Ramos (cell line): Measurements from ENCODE around the gene ANKRD60.

Source experiments
- in situ Hi-C: fragments of 300-500 bp; cut with MboI; formaldehyde crosslinking; loops from one replicate; pipeline ENCODE4 v1.14.3; 2022; ENCODE audit warnings: low sequenced_read_pairs; ENCODE audit not compliant: unreplicated experiment

ANKRD60 gene

DNA sequence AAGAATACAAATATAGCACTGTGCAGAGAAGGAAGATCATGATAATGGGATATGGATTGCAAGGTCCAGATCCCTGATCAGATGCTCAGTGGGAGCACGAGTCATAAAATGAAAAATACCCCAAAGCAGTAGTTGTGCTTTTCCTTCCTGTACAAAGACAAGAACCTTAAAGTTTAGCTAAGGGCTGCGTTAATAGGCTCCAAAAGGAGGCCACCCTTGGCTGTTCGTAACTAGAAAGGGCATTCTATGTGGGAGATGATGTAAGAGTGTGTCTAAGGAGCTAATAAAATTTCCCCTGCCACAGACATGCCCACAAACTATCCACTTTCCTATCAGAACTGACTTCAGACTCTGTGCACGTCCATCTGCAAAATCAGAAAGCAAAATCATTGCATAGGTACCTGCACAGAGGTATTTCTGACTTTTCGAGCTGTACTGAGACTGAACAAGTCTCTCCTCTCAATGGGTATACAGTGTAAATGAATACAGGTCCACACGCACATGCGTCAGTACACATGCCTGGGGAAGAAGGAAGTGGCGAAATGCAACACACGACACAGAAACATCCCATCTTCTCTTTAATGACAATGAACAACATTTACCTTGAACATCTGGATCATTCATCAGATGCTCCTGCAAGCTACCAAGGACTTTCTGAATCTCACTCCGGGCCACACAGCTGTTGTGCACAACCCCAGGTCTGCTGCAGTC is 16.9 kb upstream of the ANKRD60 start:
- in situ Hi-C loops: loop anchor here (10.0 to 25.0 kb wide), 2 partner anchors 199 to 592 kb away; no protein-coding TSS in a partner anchor

GRCh38 chr20:58244517-58245030 is 16.1 kb upstream of the ANKRD60 start:
- in situ Hi-C loops: loop anchor here (10.0 to 25.0 kb wide), 2 partner anchors 200 to 593 kb away; no protein-coding TSS in a partner anchor

DNA sequence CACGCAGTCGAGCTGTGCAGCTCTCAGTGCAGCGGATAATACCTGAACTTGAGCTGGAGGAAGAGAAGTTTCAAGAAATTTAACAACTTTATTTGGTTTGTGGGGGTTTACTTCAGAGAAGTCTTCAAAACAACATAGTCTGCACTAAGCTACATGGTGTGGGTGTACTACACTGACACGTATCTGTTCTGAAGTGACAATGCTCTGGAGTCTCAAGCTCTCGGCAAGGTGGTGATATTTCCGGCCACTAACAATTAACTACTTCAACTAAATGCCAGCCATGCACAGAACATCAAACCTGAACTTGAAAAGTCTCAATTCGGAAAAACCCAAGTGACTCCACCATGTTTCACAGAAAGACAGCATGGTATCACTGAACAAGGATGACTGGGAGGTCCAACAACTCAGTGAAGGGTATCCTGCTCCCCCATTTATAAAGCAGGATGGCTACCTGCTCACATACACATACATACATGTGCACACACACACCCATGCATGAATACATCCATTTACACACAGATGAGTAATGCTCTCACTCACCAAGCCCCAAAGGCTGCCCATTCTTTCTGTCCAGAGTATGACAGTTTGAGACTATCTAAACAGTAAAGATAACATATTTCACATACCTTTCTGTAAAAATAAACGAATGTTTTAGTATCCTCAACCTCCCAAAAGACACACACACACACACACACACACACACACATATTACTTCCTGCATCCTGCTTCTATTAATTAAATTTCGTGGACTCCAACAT is 15.4 kb upstream of the ANKRD60 start:
- in situ Hi-C loops: loop anchor here (10.0 to 25.0 kb wide), 2 partner anchors 201 to 593 kb away; no protein-coding TSS in a partner anchor

DNA sequence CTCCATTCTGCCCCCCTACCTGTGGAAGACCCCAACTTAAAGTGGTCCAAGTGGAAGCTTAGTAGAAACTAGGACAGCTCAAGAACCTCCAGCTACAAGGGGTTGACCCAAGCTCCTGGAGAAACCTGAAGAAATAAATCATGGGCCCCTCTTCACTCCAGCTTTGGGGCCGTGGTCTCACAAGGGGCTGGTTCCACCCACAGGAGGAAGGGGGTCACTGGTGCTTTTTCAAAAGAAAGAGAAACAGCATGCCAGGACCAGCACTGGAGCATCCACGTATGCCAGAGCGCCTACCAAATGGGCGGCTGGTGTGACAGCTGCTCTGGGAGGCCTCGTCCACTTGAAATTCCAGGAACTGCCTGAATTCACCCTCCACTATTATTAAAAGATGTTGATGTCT is 14.4 kb upstream of the ANKRD60 start:
- in situ Hi-C loops: loop anchor here (10.0 to 25.0 kb wide), 2 partner anchors 202 to 594 kb away; no protein-coding TSS in a partner anchor

GRCh38 chr20:58241766-58242465 is 13.5 kb upstream of the ANKRD60 start:
- in situ Hi-C loops: loop anchor here (10.0 to 25.0 kb wide), 2 partner anchors 203 to 595 kb away; no protein-coding TSS in a partner anchor

- in situ Hi-C loops: loop anchor here (10.0 to 25.0 kb wide), 2 partner anchors 204 to 597 kb away; no protein-coding TSS in a partner anchor
Measured at GRCh38 chr20:58240471-58240870, 12.0 kb upstream of the ANKRD60 start.

DNA sequence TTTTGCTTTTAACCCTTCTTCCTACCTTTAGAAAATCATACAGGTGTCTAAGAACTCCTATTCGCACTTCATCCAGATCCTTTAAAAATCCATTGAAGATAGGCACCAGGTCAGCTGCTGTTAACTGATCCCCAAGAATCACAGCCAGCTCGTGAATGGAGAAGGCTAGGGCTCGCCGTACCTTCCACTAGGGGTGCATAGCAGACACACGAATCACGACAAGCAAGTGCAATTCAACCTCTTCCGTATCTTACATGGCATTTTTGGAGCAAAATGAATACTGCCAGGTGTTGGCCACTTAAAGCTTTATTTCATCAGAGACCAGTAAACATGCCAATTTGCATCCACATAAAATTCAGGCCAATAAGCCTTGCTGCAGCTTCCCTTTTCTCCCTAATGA is 10.8 kb upstream of the ANKRD60 start:
- in situ Hi-C loops: loop anchor here (25.0 kb wide), 1 partner anchor 598 kb away; no protein-coding TSS in a partner anchor

- in situ Hi-C loops: loop anchor here (25.0 kb wide), 1 partner anchor 599 kb away; no protein-coding TSS in a partner anchor
Measured at GRCh38 chr20:58238490-58238889, 10.0 kb upstream of the ANKRD60 start.

DNA sequence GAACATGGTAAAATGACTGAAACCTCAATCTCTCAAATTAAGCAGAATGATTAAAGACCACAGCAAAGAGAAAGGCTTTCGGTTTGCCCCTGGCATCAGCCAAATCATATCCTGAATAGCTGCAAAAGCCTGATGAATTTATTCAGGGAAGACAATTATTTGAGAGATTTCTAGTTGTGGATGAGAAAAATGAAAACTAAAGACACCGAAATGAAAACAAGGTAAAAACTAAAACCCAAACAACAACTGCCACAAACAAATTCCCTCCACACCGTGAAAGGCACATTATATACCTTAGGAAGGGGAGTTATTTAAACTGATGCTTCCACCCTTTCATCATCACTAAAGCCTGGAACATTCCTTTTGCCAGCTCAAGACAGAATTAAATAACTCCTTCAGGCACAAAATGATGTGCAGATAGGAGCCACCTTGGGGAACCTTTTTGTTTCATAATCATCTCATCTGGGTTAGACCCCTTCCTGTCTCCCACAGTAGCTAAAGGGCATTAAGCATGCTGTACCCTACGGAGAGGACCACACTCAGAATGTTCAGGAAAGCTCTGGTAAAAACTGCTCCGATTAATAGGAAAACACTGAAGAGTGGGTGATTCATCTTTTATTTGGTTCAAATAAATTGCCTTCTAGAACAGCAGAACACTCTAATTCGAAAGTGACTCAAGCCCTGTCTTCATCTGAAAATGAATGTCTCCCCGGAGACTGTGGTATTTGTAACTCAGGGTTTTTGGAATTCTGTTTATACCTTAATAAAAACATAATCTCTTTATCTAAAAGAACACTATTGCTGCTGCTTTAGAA is 9.1 kb upstream of the ANKRD60 start:
- in situ Hi-C loops: loop anchor here (25.0 kb wide), 1 partner anchor 600 kb away; no protein-coding TSS in a partner anchor

DNA sequence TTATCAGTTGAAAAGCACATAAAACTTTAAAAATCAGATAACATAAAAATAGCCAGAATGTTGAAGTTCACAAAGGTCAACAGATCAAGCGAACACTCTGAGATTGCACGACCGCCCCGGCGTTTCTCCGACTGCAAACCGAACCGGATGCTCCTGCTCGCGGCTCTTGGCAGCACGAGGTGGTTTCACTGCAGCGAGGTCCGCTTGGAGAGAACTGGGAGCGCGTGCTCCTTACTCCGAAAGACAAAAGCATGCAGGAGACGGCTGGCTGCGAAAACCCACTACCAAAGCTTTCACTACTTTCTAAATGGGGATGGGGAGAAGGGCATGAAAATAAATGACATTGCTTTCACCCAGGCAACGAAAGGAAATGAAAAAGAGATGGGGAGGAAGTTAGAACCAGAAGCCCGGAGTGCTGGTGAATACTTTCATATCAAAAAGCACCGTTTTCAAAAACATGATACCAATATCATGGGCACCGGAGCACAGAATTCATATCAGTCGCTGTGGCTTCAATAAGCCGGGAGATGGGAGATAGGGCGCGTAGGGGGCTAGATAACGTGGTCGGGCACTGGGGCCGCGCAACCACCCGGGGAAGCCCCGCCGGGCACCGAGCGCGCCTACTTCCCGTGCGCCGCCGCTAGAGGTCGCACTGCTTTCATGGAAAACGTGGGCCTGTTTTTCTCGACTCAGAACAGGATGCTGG is 8.3 kb upstream of the ANKRD60 start:
- in situ Hi-C loops: loop anchor here (25.0 kb wide), 1 partner anchor 601 kb away; no protein-coding TSS in a partner anchor

DNA sequence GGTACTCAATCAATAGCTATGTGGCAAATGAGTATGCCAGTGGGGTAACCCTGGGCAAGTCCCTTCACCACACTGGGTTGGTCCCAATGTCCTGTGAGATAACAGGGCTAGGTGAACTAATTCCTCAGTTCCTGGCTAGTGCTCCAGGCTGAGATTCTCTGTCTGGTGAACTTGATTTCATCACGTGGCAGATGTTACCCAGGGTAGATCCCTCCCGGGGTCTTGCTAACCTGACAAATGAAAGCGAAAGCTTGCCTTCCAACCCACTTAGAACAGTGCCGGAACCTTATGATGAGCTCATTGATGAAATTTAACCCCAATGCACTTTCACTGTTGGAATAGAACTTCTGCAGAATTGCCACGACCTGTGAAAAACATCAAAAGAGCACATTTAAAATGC is 6.6 kb upstream of the ANKRD60 start:
- in situ Hi-C loops: loop anchor here (25.0 kb wide), 1 partner anchor 602 kb away; no protein-coding TSS in a partner anchor

DNA sequence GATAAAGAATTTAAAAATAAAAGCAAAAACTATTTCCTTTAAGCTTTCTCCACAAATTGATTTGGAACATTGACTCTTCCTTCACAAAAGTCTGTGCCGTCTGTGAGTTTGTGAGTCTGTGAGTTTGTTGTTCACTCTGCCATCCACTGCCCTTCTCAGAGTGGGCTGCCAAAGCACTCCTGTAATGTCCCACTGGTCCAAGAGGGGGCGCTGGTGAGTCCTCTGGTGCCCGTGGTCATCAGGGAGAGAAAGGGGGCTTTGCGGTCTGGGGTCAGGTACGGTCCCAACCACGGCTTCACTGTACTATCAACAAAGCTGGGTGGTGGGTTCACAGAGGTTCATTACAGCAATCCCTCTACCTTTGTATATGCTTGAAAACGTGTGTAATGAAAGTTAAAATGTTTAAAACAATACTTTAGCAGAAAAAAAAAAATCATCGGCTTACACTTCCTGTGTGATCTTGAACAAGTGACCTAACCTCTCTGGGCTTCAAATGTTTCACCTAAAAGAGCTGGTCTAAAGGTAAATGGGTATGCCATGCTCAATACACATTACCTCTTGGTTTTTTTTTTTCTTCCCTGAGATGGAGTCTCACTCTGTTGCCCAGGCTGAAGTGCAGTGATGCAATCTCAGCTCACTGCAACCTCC is 5.6 kb upstream of the ANKRD60 start:
- in situ Hi-C loops: loop anchor here (25.0 kb wide), 1 partner anchor 603 kb away; no protein-coding TSS in a partner anchor

DNA sequence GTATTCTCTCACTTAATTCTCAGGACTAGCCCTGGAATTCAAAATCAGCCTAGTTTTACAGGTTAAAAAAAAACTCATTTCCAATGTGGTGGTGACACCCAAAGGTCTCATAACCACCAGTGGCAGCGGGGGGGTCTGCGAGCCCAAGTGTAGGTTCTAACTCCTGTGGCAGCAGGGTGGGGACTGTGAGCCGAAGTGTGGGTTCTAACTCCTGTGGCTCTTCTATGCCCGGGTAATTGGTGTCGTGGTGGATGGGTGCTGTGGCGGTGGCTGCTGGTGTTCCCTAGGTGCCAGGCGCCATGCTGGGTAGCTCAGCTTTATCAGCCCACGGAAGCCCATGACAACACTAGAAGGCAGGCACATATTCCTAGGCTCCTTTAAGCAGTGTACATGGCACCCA is 4.9 kb upstream of the ANKRD60 start:
- in situ Hi-C loops: loop anchor here (25.0 kb wide), 1 partner anchor 604 kb away; no protein-coding TSS in a partner anchor

DNA sequence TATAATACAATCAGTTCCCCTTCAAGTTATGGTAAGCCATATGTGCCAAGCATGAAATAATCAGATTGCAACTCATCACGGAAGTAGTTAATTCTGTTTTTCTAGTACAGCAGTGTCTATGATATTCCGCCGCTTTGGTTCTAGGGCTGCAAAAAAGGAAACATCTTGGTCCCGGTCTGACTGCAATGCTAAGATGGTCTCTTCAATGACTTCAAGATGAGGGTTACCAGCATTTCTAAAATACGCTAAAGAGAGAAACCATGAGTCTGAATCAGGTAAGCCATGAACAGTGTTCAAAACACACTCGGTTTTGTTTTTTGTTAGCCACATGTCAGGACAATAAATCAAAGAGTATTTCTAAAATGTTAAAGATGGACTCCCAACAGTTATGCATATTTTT is 3.2 kb upstream of the ANKRD60 start:
- in situ Hi-C loops: loop anchor here (25.0 kb wide), 1 partner anchor 606 kb away; no protein-coding TSS in a partner anchor

- in situ Hi-C loops: loop anchor here (25.0 kb wide), 1 partner anchor 608 kb away; no protein-coding TSS in a partner anchor
Measured at GRCh38 chr20:58229198-58229798, 845 bp upstream of the ANKRD60 start.

- in situ Hi-C loops: loop anchor here (25.0 kb wide), 1 partner anchor 609 kb away; no protein-coding TSS in a partner anchor
Measured at GRCh38 chr20:58228103-58228483, 360 bp downstream of the ANKRD60 start.

DNA sequence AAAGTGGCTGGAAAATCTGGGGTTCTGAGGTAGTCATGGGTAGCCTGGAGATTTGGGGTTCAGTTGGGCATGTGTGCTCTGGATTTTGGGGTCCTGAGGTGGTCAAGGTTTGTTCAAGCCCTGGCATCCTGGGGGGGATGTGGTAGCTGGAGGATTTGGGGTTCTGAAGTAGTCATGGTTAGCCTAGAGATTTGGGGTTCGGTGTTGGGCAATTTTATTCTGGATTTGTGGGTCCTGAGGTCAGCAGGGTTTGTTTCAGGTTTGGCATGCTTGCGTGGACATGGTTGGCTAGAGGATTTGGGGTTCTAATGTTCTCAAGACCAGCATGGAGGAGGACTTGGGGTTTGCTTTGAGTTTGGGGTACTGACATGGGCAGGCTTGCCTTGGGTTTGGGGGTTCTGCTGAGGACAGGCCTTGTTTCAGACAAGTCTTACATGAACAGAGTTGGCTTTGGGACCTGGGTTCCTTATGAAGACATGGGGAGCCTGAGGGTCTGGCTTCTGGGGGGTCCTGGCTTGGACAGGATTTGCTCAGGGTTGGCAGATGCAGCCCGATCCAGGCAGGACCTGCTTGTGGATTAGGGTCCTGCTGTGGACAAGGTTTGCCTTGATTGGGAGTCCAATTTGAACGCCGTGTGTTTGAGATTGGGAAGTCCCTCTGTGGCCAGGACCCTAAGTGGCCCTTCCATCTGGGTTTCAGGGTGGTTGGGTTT is 906 bp downstream of the ANKRD60 start:
- in situ Hi-C loops: loop anchor here (25.0 kb wide), 1 partner anchor 610 kb away; no protein-coding TSS in a partner anchor
